ENCODE results near the gene MYRIP. TPM values are rescaled to one million over a fixed set of nuclear protein-coding genes. Genes with fewer than 3 reads are reported as not detected.
A peak's percentile ranks its signal among the peaks of the same experiment; 100 is the strongest.

The MYRIP gene
- total RNA-seq, 1 donor: not detected

DNA sequence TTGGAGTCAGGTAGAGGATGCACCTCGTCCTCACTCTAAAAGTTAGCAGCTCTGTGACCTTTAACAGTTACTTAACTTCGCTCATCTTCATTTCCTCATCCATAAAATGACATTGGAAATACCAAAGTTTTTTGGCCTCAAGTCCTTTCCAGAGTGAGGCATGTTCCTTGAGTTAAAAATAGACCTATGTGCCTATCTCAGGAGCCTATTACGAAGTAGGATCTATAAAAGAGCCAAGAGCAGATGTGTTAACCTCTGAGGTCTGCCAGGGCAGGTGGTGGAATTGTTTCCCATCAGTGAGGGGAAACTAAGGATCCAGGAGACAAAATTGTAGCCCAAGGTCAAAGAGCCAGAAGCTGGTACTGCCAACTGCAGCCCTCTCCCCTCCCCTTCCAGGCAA is 379.7 kb downstream of the MYRIP start:
- no peak overlapping the region for H3K4me3 ChIP-seq (ENCODE audit: low read depth, low read length)
- DNase-seq (ENCODE audit: low read depth): no peak
- TF ChIP-seq, protein P1, sequence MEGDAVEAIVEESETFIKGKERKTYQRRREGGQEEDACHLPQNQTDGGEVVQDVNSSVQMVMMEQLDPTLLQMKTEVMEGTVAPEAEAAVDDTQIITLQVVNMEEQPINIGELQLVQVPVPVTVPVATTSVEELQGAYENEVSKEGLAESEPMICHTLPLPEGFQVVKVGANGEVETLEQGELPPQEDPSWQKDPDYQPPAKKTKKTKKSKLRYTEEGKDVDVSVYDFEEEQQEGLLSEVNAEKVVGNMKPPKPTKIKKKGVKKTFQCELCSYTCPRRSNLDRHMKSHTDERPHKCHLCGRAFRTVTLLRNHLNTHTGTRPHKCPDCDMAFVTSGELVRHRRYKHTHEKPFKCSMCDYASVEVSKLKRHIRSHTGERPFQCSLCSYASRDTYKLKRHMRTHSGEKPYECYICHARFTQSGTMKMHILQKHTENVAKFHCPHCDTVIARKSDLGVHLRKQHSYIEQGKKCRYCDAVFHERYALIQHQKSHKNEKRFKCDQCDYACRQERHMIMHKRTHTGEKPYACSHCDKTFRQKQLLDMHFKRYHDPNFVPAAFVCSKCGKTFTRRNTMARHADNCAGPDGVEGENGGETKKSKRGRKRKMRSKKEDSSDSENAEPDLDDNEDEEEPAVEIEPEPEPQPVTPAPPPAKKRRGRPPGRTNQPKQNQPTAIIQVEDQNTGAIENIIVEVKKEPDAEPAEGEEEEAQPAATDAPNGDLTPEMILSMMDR (IDR thresholded peaks at IDR 0.05; ENCODE audit: insufficient read depth, low read depth, low read length): no peak

DNA sequence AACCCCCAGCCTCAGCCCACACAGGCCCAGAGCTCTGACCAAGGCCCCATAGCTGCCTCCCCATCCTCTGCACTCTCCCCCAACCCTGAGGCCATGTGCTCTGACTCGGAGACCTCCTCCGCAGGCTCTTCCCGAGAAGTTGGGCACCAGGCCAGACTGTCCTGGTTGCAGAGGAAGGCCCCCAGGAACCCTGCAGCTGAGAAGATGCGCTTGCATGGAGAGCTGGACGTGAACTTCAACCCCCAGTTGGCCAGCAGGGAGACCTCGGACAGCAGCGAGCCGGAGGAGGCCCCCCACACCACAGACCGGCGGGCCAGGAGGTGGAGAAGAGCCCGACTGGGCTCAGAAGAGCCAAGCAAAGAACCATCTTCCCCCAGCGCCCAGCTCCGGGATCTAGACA is 380.6 kb downstream of the MYRIP start:
- TF ChIP-seq, protein P1 (IDR thresholded peaks at IDR 0.05; ENCODE audit: insufficient read depth, low read depth, low read length): no peak
- H3K4me3 ChIP-seq (ENCODE audit: low read depth, low read length): no peak overlapping the region
- no peak for DNase-seq (ENCODE audit: low read depth)

DNA sequence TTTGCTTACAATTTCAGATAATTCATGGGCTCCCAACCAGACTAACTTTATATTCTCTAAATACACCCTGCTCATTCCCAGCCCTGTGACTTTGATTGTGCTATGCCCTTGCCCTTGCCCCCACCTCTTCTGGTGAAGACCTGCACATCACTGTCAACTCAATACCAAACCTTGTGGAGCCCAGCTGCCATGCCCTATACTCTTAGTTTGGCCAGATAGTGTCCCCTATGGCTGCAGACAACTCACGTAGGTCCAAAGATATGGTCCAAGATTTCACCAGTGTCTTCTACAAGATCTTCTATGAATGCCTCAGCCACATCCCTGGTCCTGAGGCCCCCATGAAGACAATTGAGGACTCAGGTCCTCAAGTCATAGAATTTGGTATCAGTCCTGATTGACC is 381.8 kb downstream of the MYRIP start:
- H3K4me3 ChIP-seq (ENCODE audit: low read depth, low read length): no peak overlapping the region
- TF ChIP-seq, protein P1 (IDR thresholded peaks at IDR 0.05; ENCODE audit: insufficient read depth, low read depth, low read length): no peak
- DNase-seq (ENCODE audit: low read depth): no peak

DNA sequence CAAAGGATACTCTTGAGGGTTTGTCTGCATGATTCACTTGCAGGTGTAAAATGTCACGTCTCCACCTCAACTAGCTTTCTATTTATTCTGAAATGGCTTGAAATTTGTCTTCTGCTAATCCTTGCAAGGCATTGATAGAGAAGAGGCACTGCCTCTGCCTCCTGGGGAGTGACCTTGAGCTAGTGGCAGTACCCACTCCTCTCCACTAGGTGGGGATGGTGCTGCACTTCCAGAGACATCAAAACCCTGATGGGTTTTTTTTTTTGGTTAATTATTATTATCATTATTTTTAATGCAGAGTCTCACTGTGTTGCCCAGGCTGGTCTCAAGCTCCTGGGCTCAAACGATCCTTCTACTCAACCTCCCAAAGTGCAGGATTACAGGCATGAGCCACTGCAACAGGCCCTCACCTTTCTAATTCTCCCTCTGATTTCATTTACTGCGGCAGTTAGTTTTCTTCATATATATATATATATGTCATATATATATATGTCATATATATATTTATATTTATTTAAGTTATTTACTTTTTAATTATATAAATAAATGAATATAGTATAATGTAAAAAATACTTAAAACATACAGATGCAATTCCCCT is 382.5 kb downstream of the MYRIP start:
- DNase-seq (ENCODE audit: low read depth): peak; percentile 57
- TF ChIP-seq, protein P1 (IDR thresholded peaks at IDR 0.05; ENCODE audit: insufficient read depth, low read depth, low read length): peak; percentile 94

DNA sequence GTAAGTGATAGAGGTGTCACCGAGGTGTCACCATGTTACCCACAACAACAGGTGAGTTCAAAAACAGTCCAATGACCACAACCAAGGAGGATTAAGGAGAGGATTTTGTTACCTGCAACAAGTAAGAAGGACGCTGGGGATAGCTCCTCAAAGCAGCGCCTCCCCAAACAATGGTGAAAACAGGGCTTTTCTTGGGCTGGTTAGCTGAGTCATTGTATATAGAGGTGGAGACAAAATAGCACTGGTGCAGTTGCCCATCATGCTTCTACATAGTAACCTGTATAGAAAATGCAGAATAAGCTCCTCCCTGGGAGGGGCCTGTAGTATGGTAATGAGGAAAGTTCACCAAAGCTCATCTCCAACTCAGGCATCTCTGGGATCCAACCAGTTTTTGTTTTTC is 383.2 kb downstream of the MYRIP start:
- H3K4me3 ChIP-seq (ENCODE audit: low read depth, low read length): no peak overlapping the region
- TF ChIP-seq, protein P1 (IDR thresholded peaks at IDR 0.05; ENCODE audit: insufficient read depth, low read depth, low read length): no peak
- no peak for DNase-seq (ENCODE audit: low read depth)

More for the DNA sequence above, 382.5 kb downstream of the MYRIP start:
- no peak overlapping the region for H3K4me3 ChIP-seq (ENCODE audit: low read depth, low read length)

DNA sequence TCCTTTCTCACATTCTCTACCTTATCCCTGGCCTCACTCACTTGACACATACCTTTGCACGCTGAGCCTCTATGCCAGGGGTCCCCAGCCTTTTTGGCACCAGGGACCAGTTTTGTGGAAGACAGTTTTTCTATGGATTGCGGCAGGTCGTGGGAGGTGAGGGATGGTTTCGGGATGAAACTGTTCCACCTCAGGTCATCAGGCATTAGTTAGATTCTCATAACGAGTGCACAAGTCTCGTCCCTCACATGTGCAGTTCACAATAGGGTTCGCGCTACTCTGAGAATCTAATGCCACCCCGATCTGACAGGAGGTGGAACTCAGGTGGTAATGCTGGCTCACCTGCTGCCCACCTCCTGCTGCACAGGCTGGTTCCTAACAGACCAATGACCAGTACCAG is 387.6 kb downstream of the MYRIP start:
- no peak overlapping the region for H3K4me3 ChIP-seq (ENCODE audit: low read depth, low read length)
- TF ChIP-seq, protein P1 (IDR thresholded peaks at IDR 0.05; ENCODE audit: insufficient read depth, low read depth, low read length): no peak
- DNase-seq (ENCODE audit: low read depth): no peak

Measured in fibroblast of villous mesenchyme (primary cell).